Epithelial cell of esophagus (primary cell): Measurements from ENCODE around the gene SERGEF.
"Not testable (repeated sequence)": the region's sequence is repeated elsewhere in the genome, so short reads cannot be mapped to it uniquely, and the experiment has no call there.

Source experiments
- DNase-seq: peaks from one replicate; pipeline ENCODE4 v3.0.0; 2010; ENCODE audit warnings: low read depth
- H3K4me3 ChIP-seq: 2 replicates; pipeline ENCODE4 v1.5.1; 2011; ENCODE audit warnings: mild to moderate bottlenecking, low read length, control low read depth
- TF ChIP-seq, protein P1 (sequence below): IDR thresholded peaks from 2 replicates; pipeline ENCODE4 v1.5.1; 2011; ENCODE audit warnings: low read depth, mild to moderate bottlenecking, low read length, control low read depth, inconsistent platforms; ENCODE audit not compliant: insufficient read depth; ENCODE audit errors: missing control alignments

The SERGEF gene

DNA sequence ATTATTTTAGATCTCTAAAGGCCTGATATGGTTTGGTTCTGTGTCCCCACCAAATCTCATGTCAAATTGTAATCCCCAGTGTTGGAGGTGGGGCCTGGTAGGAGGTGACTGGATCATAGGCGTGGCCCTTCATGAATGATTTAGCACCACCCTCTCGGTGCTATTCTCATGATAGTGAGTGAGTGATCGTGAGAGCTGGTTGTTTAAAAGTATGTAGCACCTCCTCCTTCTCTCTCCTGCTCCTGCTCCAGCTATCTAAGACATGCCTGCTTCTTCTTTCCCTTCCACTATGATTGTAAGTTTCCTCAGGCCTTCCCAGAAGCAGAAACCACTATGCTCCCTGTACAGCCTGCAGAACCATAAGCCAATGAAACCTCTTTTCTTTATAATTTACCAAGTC lies 114.1 kb downstream of the SERGEF start:
- peak; percentile 54 for DNase-seq
- no peak overlapping the region for H3K4me3 ChIP-seq
- TF ChIP-seq, protein P1, sequence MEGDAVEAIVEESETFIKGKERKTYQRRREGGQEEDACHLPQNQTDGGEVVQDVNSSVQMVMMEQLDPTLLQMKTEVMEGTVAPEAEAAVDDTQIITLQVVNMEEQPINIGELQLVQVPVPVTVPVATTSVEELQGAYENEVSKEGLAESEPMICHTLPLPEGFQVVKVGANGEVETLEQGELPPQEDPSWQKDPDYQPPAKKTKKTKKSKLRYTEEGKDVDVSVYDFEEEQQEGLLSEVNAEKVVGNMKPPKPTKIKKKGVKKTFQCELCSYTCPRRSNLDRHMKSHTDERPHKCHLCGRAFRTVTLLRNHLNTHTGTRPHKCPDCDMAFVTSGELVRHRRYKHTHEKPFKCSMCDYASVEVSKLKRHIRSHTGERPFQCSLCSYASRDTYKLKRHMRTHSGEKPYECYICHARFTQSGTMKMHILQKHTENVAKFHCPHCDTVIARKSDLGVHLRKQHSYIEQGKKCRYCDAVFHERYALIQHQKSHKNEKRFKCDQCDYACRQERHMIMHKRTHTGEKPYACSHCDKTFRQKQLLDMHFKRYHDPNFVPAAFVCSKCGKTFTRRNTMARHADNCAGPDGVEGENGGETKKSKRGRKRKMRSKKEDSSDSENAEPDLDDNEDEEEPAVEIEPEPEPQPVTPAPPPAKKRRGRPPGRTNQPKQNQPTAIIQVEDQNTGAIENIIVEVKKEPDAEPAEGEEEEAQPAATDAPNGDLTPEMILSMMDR, result no peak

DNA sequence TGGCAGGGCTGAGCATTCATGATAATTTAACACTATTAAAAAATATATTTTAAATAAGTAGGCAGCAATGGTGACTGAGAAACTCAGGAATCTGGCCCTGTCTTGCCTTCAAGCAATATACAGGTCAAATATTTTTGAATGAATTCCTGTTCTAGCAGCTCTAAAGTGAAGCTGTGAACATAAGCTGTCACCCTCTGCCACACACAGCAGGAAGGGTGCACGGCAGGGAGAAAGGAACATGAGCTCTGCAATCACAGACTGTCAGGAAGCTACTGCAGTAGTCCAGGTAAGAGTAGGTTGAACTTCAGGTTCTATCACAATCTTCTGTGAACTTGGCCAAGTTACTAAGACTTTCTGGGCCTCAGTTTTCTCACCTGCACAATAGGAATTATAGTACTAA lies 114.8 kb downstream of the SERGEF start:
- no peak overlapping the region for H3K4me3 ChIP-seq
- TF ChIP-seq, protein P1, result no peak
- DNase-seq, result peak; percentile 10

DNA sequence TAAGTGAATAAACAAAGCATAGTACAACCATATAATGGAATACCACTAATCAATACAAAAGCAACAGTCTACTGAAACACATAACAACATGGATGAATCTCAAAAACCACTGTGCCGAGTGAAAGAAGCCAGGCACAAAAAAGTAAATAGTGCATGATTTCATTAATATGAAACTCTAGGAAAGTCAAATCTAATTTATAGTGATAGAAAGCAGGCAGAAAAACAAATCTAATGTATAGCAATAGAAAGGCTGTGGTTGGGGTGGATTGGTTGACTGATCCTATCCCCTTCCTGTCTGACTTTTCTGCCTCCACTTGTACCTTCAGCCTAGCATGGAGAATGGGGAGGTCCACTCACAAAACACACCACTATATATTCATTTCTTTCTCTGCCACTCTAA lies 115.4 kb downstream of the SERGEF start:
- H3K4me3 ChIP-seq, result no peak overlapping the region
- DNase-seq, result no peak
- TF ChIP-seq, protein P1, result no peak

DNA sequence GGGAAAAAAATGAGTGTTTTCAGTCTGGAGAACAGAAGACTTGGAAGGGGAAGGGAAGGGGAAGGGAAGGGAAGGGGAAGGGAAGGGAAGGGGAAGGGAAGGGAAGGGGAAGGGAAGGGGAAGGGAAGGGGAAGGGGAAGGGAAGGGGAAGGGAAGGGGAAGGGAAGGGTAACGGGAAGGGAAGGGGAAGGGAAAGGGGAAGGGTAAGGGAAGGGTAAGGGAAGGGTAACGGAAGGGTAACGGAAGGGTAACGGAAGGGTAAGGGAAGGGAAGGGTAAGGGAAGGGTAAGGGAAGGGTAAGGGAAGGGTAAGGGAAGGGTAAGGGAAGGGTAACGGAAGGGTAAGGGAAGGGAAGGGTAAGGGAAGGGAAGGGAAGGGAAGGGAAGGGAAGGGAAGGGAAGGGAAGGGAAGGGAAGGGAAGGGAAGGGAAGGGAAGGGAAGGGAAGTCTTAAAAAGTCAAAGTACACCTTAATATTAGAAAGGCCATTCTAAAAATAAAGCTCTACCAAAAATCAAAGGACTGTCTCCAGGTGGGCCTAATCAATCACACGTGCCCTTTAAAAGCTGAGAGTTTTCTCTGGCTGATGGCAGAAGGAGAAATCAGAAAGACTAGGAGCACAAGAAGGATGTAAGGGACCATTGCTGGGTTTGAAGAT lies 116.2 kb downstream of the SERGEF start:
- DNase-seq, result not testable (repeated sequence)

DNA sequence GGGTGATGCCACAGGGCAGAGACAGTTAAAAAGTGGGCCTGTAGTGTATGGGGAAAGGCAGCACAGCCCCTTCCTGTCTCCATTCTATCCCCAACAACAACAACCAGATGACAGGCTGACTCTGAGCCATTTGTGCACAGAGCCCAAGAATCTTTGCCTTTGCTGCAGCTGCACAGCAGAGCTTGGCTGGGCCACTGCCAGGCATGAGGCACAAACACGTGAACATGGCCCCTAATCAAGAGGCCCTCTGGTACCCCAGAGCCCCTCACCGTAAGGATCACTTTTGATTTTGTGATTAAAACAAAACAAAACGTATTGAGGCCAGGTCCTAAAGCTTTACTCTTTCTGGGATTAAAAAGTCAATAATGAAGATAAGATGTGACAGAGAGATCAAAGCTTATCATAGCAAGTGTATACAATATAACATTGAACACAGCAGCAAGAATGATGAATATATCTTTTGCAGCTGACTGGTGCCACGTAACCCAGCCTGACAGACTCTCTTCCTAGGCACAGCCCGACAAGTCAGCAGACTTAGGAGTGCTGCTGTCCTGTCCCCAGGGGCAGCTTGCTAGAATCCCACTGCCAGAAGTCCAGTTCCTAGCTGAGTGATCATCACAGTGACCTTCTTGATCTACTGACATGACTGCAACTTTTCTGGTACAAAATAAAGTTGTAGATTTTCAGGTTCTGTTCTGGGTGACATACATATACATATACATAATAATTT lies 117.8 kb downstream of the SERGEF start:
- TF ChIP-seq, protein P1, result no peak
- DNase-seq, result no peak
- no peak overlapping the region for H3K4me3 ChIP-seq

More for the DNA sequence above, 116.2 kb downstream of the SERGEF start:
- H3K4me3 ChIP-seq, result not testable (repeated sequence)

DNA sequence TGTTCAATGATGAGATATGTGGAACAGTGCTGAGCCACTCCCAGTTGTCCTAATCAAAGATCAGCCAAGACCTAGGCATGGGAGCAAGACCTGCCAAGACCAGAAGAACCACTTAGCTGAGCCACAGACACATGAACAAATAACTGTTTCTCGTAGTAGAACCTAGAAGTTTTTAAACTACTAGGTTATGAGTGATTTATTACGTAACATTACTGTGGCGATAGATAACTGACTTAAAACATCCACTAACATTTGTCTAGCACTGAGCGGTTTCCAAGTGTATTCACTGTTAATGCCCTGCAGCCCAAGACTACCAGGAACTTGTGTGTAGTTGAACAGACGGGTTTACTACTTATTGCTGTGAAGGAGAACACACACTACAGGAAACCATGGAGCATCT lies 120.4 kb downstream of the SERGEF start:
- TF ChIP-seq, protein P1, result no peak
- DNase-seq, result peak; percentile 5
- H3K4me3 ChIP-seq, result no peak overlapping the region

DNA sequence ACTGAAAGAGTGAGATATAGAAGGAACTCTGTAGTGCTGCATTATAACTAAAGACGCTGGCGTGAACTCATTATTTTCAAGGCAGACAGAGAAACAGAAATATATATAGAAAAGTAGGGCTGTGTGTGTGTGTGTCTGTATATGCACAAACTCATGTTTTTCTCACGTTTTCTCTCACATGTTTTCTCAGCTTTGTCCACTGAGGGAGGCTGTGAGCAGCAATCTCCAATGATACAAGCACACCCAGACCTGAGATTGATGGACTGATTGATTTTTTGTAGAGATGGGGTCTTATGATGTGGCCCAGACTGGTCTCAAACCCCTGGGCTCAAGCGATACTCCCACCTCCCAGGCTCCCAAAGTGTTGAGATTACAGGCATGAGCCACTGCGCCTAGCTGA lies 122.5 kb downstream of the SERGEF start:
- no peak overlapping the region for H3K4me3 ChIP-seq
- DNase-seq, result no peak
- TF ChIP-seq, protein P1, result no peak
